MM.1S (cell line): ENCODE data around the gene ABCA9.

ENCODE experiments used
- DNase-seq: peaks from one replicate; pipeline ENCODE4 v3.0.0-alpha.2; 2015
- H2AFZ ChIP-seq: fragments of 300-600 bp; sonication (generic); 2 replicates; pipeline ENCODE4 v1.6.0; 2016; ENCODE audit warnings: antibody characterized with exemption, low read length
- H3F3A ChIP-seq: fragments of 300-600 bp; sonication (generic); 2 replicates; pipeline ENCODE4 v1.6.1; 2016; ENCODE audit warnings: mild to moderate bottlenecking, antibody characterized with exemption, low read length, moderate library complexity, mixed read lengths; ENCODE audit not compliant: insufficient read depth
- H3K27ac ChIP-seq: fragments of 300-600 bp; sonication (generic); 2 replicates; pipeline ENCODE4 v1.5.1; 2016; ENCODE audit warnings: mild to moderate bottlenecking, low read length
- H3K27me3 ChIP-seq: fragments of 300-600 bp; sonication (generic); replicated peaks from 2 replicates; pipeline ENCODE4 v1.6.0; 2016; ENCODE audit warnings: low read length; ENCODE audit not compliant: insufficient read depth
- H3K36me3 ChIP-seq: fragments of 300-600 bp; sonication (generic); replicated peaks from 2 replicates; pipeline ENCODE4 v1.6.1; 2016; ENCODE audit warnings: mild to moderate bottlenecking, low read length, mixed read lengths; ENCODE audit not compliant: insufficient read depth
- H3K4me1 ChIP-seq: fragments of 300-600 bp; sonication (generic); 2 replicates; pipeline ENCODE4 v1.6.1; 2016; ENCODE audit warnings: low read length, mixed read lengths
- H3K4me2 ChIP-seq: fragments of 300-600 bp; sonication (generic); 2 replicates; pipeline ENCODE4 v1.6.0; 2016; ENCODE audit warnings: low read depth, low read length
- H3K4me3 ChIP-seq: fragments of 300-600 bp; sonication (generic); 2 replicates; pipeline ENCODE4 v1.5.1; 2016; ENCODE audit warnings: low read length, mixed read lengths
- H3K79me2 ChIP-seq: fragments of 300-600 bp; sonication (generic); 2 replicates; pipeline ENCODE4 v1.6.1; 2016; ENCODE audit warnings: mixed run types, low read length, mixed read lengths
- H3K9ac ChIP-seq: fragments of 300-600 bp; sonication (generic); 2 replicates; pipeline ENCODE4 v1.6.1; 2016; ENCODE audit warnings: low read length, mixed read lengths
- H3K9me2 ChIP-seq: fragments of 300-600 bp; sonication (generic); replicated peaks from 2 replicates; pipeline ENCODE4 v1.6.1; 2016; ENCODE audit warnings: mild to moderate bottlenecking, low read length, mixed read lengths; ENCODE audit not compliant: insufficient read depth
- H3K9me3 ChIP-seq: fragments of 300-600 bp; sonication (generic); replicated peaks from 2 replicates; pipeline ENCODE4 v1.6.1; 2016; ENCODE audit warnings: mild to moderate bottlenecking, low read length, mixed read lengths; ENCODE audit not compliant: insufficient read depth
- H4K20me1 ChIP-seq: fragments of 300-600 bp; sonication (generic); 2 replicates; pipeline ENCODE4 v1.6.1; 2016; ENCODE audit warnings: mild to moderate bottlenecking, low read length, moderate library complexity, mixed read lengths; ENCODE audit not compliant: insufficient read depth
- CTCF ChIP-seq: fragments of 300-600 bp; sonication (generic); IDR thresholded peaks from 2 replicates; pipeline ENCODE4 v1.5.1; 2016; ENCODE audit warnings: antibody characterized with exemption, low read length, mixed read lengths
- EZH2 ChIP-seq: fragments of 300-600 bp; sonication (generic); optimal IDR thresholded peaks from 2 replicates; pipeline ENCODE3; 2017; ENCODE audit warnings: low read depth, mild to moderate bottlenecking, antibody characterized with exemption, low read length, mixed read lengths
- EZH2phosphoT487 ChIP-seq: fragments of 300-600 bp; sonication (generic); IDR thresholded peaks from 2 replicates; pipeline ENCODE4 v1.6.1; 2018; ENCODE audit warnings: antibody characterized with exemption, low read length

Gene ABCA9

GRCh38 chr17:68993112-68993511 is 67.6 kb downstream of the ABCA9 start:
- Histone ChIP-seq H3K4me2 (no peak overlapping the region), H3K9me2 (no peaks in the 10 kb centered on the region), H3K9ac (no peak overlapping the region), H3K4me1 (no peaks in the 10 kb centered on the region), H3F3A (no peaks in the 10 kb centered on the region), H3K27me3 (no peaks in the 10 kb centered on the region), H4K20me1 (no peaks in the 10 kb centered on the region), H3K79me2 (no peaks in the 10 kb centered on the region), H3K27ac (no peak overlapping the region), H2AFZ (no peak overlapping the region), H3K36me3 (no peaks in the 10 kb centered on the region), H3K4me3 (no peak overlapping the region), H3K9me3 (no peaks in the 10 kb centered on the region)
- TF ChIP-seq CTCF (no peak), EZH2 (no peak), EZH2phosphoT487 (no peak)
- DNase-seq: no peak

- Histone ChIP-seq H3K79me2 (no peaks in the 10 kb centered on the region), H3K9me3 (no peaks in the 10 kb centered on the region), H3K9me2 (no peaks in the 10 kb centered on the region), H3K27me3 (no peaks in the 10 kb centered on the region), H3K4me1 (no peaks in the 10 kb centered on the region), H3K9ac (no peak overlapping the region), H3K36me3 (no peaks in the 10 kb centered on the region), H2AFZ (no peak overlapping the region), H3K4me3 (no peak overlapping the region), H3K4me2 (no peak overlapping the region), H4K20me1 (no peaks in the 10 kb centered on the region), H3K27ac (no peak overlapping the region), H3F3A (no peaks in the 10 kb centered on the region)
- TF ChIP-seq EZH2 (no peak), EZH2phosphoT487 (no peak), CTCF (no peak)
- no peak for DNase-seq
These were observed 72.8 kb downstream of the ABCA9 start for GRCh38 chr17:68987966-68988365.

- H3K27ac ChIP-seq: no peak overlapping the region
- H4K20me1 ChIP-seq: no peaks in the 10 kb centered on the region
- H3K4me2 ChIP-seq: peak overlapping the region; percentile 86; the same call in 1 of the 2 replicates
- H3K9me3 ChIP-seq: no peaks in the 10 kb centered on the region
- H3K27me3 ChIP-seq: no peaks in the 10 kb centered on the region
- no peak overlapping the region for H3K9ac ChIP-seq
- no peak overlapping the region for H3K4me3 ChIP-seq
- H3K9me2 ChIP-seq: no peaks in the 10 kb centered on the region
- H2AFZ ChIP-seq: no peak overlapping the region
- no peaks in the 10 kb centered on the region for H3K79me2 ChIP-seq
- TF ChIP-seq EZH2phosphoT487: no peak
- no peak for TF ChIP-seq EZH2
- no peak for TF ChIP-seq CTCF
- no peaks in the 10 kb centered on the region for H3F3A ChIP-seq
- H3K36me3 ChIP-seq: no peaks in the 10 kb centered on the region
- peak; percentile 53 for DNase-seq
- no peaks in the 10 kb centered on the region; the same call in 1 of the 2 replicates for H3K4me1 ChIP-seq
These were observed 79.4 kb downstream of the ABCA9 start for GRCh38 chr17:68981288-68981687.
